ENCODE results near the gene COPS8. TPM values are rescaled to one million over a fixed set of nuclear protein-coding genes. Genes with fewer than 3 reads are reported as not detected.

COPS8 gene
- total and polyA plus RNA-seq, 2 of the 8 experiments (the other 6 are each of a cell fraction or from before 2014, with no cell fraction given), result 59.3 to 67.5 TPM

GRCh38 chr2:237126519-237127174 is 41.0 kb downstream of the COPS8 start (continued):
- TF ChIP-seq CHD7 (IDR thresholded peaks at IDR 0.05; ENCODE audit: insufficient replicate concordance, low read length), result no peak
- TF ChIP-seq ATF3 (IDR thresholded peaks at IDR 0.05; ENCODE audit: insufficient read depth, low read depth, low read length), result no peak

Measured in H1 (cell line).